Right renal pelvis (tissue), 4 donors: ENCODE data around the gene HUWE1. TPM values are rescaled to one million over a fixed set of nuclear protein-coding genes. Genes with fewer than 3 reads are reported as not detected.

Experiments
- DNase-seq, 4 donors: peaks; one replicate each; pipeline ENCODE4 v3.0.0-alpha.2; 2013; ENCODE audit warnings: low read depth in 4 of 4, low spot score in 3 of 4, missing footprints in 1 of 4
- polyA plus RNA-seq, 4 donors: library from polyadenylated mRNA; unstranded; fragments of 120-200 nt; gene quantifications; one replicate each; pipeline ENCODE4 v1.2.1, GENCODE V29; 2013; ENCODE audit not compliant: insufficient read length in 4 of 4

The HUWE1 gene
- polyA plus RNA-seq, 4 donors = 122 to 149 (median 134) TPM

DNA sequence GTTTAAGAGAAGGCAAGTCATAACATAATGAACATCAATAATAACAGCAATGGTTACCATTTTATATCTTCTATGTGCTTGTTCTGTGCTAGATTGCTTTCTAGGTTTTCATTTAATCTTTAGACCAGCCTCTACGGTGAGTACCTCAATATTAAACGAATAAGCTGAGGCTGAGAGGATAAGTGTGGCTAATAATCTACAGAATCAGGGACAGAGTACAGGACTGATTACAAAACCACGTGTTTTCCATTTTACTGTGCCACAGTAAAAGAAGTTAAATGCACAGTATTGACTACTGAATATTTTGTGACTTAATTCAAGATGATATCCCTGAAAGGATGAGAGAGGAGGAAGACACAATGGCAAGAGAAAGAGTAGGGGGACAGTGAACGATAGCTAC lies 56.3 kb downstream of the HUWE1 start:
- no peak for DNase-seq

GRCh38 chrX:53622431-53622830 lies 64.1 kb downstream of the HUWE1 start:
- DNase-seq = no peak

DNA sequence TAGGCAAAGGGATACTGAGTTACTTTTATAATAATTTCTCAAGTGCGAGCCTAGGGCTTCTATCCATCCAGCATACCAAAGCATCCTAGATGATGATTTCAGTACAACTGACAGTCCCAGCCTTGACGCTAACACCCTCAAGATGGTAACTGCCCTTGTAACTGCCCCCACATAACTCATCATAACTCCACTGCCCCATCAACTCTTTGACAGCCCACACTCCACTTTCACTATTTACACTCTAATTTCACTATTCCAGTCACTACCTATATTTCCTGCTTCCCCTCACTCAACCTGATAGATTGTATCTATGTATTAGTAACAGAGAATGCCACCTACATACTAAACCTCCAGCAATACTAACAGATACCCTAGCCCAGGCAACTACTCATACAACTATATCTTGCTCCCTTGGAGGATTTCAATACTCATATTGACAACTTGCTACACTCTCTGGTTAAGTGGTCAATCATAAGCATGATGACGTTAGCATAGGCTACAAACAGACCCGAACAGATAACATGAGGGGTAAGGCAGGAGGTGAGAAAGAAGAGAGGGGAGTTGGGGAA lies 65.0 kb downstream of the HUWE1 start:
- DNase-seq = no peak

DNA sequence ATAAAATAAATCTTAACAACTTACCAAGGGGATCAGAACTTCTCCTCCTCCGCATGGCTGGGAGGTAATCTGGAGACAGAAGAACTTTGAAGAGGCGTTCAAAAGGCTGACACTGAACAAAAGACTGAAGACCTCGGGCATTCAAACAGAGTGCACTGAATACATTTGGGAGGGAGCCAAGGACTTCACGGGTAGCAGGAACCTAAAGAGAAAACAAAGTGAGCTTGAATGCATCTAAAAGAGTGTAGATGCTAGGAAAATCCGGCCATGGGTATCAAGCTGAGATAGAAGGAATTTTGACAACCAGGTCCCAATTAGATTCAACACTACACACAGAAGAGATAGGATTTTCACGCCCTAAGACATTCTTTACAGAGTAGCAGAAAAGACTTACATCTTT lies 69.6 kb downstream of the HUWE1 start:
- no peak for DNase-seq

DNA sequence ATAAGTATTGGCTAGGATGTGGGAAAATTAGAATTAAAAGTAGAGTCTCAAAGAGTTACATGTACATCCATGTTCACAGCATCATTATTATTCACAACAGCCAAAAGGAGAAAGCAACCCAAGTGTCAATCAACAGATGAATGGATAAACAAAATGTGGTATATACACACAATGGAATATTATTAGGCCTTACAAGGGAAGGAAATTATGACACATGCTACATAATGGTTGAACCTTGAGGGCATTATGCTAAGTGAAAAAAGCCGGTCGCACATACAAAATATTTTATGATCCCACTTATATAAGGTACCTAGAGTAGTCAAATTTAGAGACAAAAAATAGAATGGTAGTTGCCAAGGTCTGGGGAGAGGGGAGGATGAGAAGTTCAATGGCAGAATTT lies 80.1 kb downstream of the HUWE1 start:
- DNase-seq = no peak

DNA sequence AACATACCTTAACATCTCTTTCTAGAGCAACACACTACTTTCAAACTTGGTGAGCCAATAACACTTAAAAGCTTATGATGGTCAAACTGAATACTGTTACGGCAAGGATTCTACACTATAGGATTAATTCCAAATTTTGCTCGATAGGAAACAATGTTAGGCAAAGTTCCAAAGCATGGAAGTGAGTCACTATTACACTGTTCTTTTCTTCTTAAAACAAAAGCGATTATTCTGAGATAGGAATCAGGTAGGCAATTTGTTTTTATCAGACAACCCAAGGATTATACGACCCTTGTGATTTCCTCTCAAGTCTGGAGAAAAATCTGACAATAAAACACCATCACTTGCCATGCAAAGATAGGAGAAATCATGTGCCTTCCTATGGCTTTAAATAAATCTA lies 81.5 kb downstream of the HUWE1 start:
- DNase-seq = no peak

DNA sequence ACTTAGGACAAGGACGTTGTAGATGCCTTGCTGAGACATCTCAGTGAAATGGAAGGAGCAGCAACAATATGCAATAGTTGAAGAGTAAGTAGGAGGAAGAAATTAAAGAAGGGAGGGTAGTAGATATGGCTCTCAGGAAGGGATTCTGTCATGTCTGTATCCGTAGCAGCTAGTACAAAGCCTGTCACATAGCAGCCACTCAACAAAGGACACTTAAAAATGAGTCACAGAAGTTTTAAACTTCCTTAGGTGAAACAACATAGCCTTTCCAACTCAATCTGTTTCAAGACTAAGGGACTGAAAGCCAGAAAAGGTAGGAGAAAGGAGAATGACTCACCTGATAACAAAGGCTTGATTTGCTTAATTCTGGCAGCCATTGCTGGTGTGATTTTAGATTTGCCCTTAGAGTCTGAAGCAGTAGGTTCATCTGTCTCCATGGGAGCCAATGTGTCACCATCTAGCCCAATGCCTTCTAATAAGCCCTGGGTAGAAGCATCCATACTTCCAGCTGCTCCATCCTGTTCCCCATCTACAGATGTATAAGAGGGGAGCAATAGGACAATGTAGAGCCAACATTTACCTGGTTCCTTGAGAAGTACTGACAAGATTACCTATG lies 86.6 kb downstream of the HUWE1 start:
- DNase-seq = no peak

DNA sequence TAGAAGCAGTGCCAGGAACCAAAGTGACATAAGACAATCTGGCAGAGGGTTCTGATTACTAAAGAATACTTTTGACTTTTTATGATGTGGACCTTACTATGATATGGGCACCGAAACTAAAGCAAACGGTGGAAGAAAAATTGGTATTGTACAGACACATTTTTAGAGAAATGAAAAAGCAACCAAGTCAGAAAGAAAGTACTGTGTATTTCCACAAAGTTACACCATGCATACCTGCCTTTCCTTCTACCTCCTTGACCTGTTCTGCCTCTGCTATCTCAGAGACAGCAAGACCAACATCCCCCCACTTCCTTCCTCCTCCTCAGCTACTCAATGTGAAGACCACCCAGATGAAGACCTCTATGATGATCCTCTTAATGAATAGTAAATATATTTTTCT lies 88.3 kb downstream of the HUWE1 start:
- no peak for DNase-seq

DNA sequence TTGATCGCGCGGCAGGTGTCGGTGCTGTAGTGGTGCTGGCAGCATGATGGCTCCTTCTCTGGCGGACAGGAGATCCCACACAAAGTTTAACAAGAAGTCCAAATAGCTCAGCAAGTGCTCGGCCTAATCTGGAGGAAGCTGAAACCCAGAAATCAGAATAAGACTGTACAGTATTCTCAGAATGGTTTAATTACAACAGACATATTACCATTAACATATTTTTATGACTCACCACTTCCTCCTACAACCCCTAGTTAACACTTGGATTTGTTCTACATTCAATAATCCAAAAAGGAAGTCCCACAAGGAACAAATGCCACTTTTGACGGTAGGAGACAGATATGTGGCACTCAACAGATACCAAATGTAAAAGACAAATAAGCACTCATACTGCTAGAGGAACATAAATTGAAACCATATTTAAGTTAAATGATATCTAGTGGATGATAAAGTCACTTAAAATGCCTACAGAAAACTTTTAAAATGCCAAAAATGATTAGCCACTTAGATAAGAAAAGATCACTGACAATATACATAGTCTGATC lies 91.2 kb downstream of the HUWE1 start:
- DNase-seq = no peak

- DNase-seq = no peak
These were observed 92.2 kb downstream of the HUWE1 start for GRCh38 chrX:53594354-53594753.

- no peak for DNase-seq
These were observed 98.6 kb downstream of the HUWE1 start for GRCh38 chrX:53587795-53588420.

- DNase-seq = no peak
These were observed 101.6 kb downstream of the HUWE1 start for GRCh38 chrX:53584891-53585290.

GRCh38 chrX:53583571-53583970 lies 102.9 kb downstream of the HUWE1 start:
- no peak for DNase-seq

DNA sequence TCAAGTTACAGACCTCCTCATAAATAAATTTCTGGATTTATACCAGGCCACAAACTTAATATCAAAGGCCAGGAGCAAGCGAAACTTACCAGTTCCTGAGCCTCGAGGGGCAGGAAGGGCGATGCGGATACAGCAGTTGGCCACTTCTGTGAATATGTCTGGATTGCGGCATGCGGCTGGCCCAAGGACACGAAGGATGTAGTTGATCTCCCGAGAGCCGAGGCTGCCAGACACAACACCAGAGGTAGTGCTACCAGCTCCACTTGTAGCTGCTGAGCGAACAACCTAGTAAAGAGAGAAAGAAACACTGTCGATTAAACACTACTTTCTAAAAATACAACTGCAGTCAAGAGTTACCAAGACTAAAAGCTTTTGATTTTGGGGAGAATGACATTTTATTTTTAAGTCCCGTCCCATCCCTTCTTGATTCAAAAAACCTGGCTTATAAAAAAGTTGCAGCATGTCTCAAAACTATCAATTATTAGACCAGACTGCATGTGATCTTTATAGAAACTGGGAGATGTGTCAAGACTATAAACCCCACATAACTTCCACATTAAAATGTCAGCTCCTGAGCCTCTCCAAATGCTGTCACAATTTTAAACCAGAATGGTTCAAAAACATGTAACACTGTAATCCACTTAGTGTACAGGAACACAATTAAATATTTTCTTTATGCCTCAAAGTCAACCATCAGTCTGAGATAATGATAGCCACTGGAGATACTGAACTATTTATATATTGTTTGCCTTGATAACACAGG lies 105.6 kb downstream of the HUWE1 start:
- peak in 3 of 4 donors; percentile 8 for DNase-seq

GRCh38 chrX:53571494-53571893 lies 115.0 kb downstream of the HUWE1 start:
- no peak for DNase-seq

GRCh38 chrX:53563324-53563723 lies 123.2 kb downstream of the HUWE1 start:
- no peak for DNase-seq

- no peak for DNase-seq
These were observed 124.6 kb downstream of the HUWE1 start for GRCh38 chrX:53561912-53562311.

- no peak for DNase-seq
These were observed 127.9 kb downstream of the HUWE1 start for GRCh38 chrX:53558646-53559045.

GRCh38 chrX:53556868-53557267 lies 129.7 kb downstream of the HUWE1 start:
- no peak for DNase-seq

DNA sequence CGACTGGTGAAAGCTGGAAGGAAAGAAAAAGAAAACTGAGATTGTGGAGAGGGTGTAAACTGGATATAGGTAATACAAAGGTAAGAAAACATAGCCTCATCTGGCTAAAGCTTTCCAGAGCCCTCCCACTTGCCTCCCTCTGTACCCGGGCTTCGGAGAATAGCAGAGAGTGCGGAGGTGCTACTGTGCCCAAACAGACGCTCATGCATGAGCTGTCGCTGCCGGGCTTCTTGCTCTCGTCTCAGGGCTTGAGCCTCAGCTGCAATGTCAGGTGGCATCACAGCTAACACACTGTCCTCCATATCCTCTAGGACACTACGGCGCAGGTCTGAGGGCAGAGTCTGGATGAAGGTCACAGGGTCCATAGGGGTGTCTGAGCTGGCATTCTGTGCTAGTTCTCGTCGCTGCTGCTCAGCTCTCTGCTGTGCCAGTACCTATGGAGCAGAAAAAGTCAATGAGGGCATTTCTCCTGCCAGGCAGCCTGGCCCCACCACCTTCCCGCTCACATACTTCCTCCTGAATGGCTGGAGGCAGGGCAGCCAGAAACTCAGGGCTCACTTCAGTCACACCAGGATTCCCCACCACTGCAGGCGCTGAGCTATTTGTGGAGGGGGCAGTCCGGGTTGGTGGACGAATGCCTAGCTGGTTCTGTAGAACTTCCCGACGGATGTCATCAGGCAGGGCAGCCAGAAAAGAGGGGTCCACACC lies 135.6 kb downstream of the HUWE1 start:
- no peak for DNase-seq

- no peak for DNase-seq
These were observed 138.9 kb downstream of the HUWE1 start for GRCh38 chrX:53547668-53548067.
